Neural progenitor cell (in vitro differentiated cells): ENCODE measurements around the gene ARFGAP1. TPM values are rescaled to one million over a fixed set of nuclear protein-coding genes. Genes with fewer than 3 reads are reported as not detected.

Source experiments
- DNase-seq: peaks from one replicate; pipeline ENCODE4 v3.0.0-alpha.2; 2016; ENCODE audit warnings: low spot score
- H2AFZ ChIP-seq: fragments of 200-600 bp; sonication (generic); replicated peaks from 2 replicates; pipeline ENCODE4 v1.6.1; 2016; ENCODE audit warnings: antibody characterized with exemption
- H3F3A ChIP-seq: fragments of 200-600 bp; sonication (generic); 2 replicates; pipeline ENCODE4 v1.6.1; 2016; ENCODE audit warnings: antibody characterized with exemption, low read depth
- H3K27ac ChIP-seq: fragments of 200-600 bp; sonication (generic); 2 replicates; pipeline ENCODE4 v1.5.1; 2016; ENCODE audit warnings: mild to moderate bottlenecking
- H3K27me3 ChIP-seq: fragments of 200-600 bp; sonication (generic); 2 replicates; pipeline ENCODE4 v1.6.1; 2016; ENCODE audit warnings: mild to moderate bottlenecking, moderate library complexity
- H3K36me3 ChIP-seq: fragments of 200-600 bp; sonication (generic); 2 replicates; pipeline ENCODE4 v1.5.1; 2016
- H3K4me1 ChIP-seq: fragments of 200-600 bp; sonication (generic); 2 replicates; pipeline ENCODE4 v1.6.1; 2016; ENCODE audit warnings: mixed run types
- H3K4me2 ChIP-seq: fragments of 200-600 bp; sonication (generic); 2 replicates; pipeline ENCODE4 v1.6.1; 2016
- H3K4me3 ChIP-seq: fragments of 200-600 bp; sonication (generic); 2 replicates; pipeline ENCODE4 v1.5.1; 2016
- H3K79me2 ChIP-seq: fragments of 200-600 bp; sonication (generic); 2 replicates; pipeline ENCODE4 v1.6.1; 2016; ENCODE audit warnings: low read depth
- H3K9ac ChIP-seq: fragments of 200-600 bp; sonication (generic); 2 replicates; pipeline ENCODE4 v1.6.1; 2016
- H3K9me3 ChIP-seq: fragments of 200-600 bp; sonication (generic); 2 replicates; pipeline ENCODE4 v1.5.1; 2016; ENCODE audit warnings: low read depth
- H4K20me1 ChIP-seq: fragments of 200-600 bp; sonication (generic); 2 replicates; pipeline ENCODE4 v1.6.1; 2016; ENCODE audit warnings: low read depth
- H3K27ac Mint-ChIP-seq: 3 replicates; pipeline ENCODE4 v1.8.0; 2021; ENCODE audit warnings: mixed read lengths
- H3K27me3 Mint-ChIP-seq: 2 replicates; pipeline ENCODE4 v1.8.0; 2022; ENCODE audit warnings: low read depth, mild to moderate bottlenecking, inconsistent platforms, moderate library complexity, mixed read lengths; ENCODE audit not compliant: insufficient read depth
- H3K36me3 Mint-ChIP-seq: 3 replicates; pipeline ENCODE4 v1.8.0; 2021; ENCODE audit warnings: mixed read lengths
- H3K4me1 Mint-ChIP-seq: 3 replicates; pipeline ENCODE4 v1.8.0; 2021; ENCODE audit warnings: mixed read lengths
- H3K4me3 Mint-ChIP-seq: 3 replicates; pipeline ENCODE4 v1.8.0; 2021; ENCODE audit warnings: mild to moderate bottlenecking, moderate library complexity, mixed read lengths
- H3K9me3 Mint-ChIP-seq: 3 replicates; pipeline ENCODE4 v1.8.0; 2020; ENCODE audit warnings: mixed read lengths
- CTCF ChIP-seq: fragments of 200-600 bp; sonication (generic); IDR thresholded peaks from 2 replicates; pipeline ENCODE4 v1.5.1; 2017; ENCODE audit warnings: antibody characterized with exemption, mild to moderate bottlenecking
- EZH2 ChIP-seq: fragments of 200-600 bp; sonication (generic); IDR thresholded peaks from 2 replicates; pipeline ENCODE4 v1.6.1; 2017; ENCODE audit warnings: antibody characterized with exemption, mild to moderate bottlenecking, moderate library complexity
- EZH2phosphoT487 ChIP-seq: fragments of 200-600 bp; sonication (generic); IDR thresholded peaks from 2 replicates; pipeline ENCODE4 v1.6.1; 2017; ENCODE audit warnings: antibody characterized with exemption
- total RNA-seq: library from RNA; depleted of rRNA; stranded (reverse); fragments of >200 nt; gene quantifications from 2 replicates; pipeline ENCODE4 v1.2.3, GENCODE V29; 2015; ENCODE audit warnings: low replicate concordance

Gene ARFGAP1
- total RNA-seq, 1 donor from 2014 or later: 43.7 TPM

GRCh38 chr20:63325554-63326313 lies 53.1 kb downstream of the ARFGAP1 start:
- H3K9ac ChIP-seq: no peak overlapping the region
- H3K4me1 ChIP-seq: no peaks in the 10 kb centered on the region
- H3K27ac Mint-ChIP-seq: no peak overlapping the region
- H3K4me3 Mint-ChIP-seq: no peak overlapping the region
- no peak for DNase-seq
- H2AFZ ChIP-seq: no peak overlapping the region
- peaks cover 19% of the 10 kb centered on the region for H3K4me1 Mint-ChIP-seq
- no peaks in the 10 kb centered on the region for H3F3A ChIP-seq
- TF ChIP-seq CTCF: no peak
- TF ChIP-seq EZH2phosphoT487: no peak
- no peak for TF ChIP-seq EZH2
- peaks cover 4% of the 10 kb centered on the region for H3K27me3 Mint-ChIP-seq
- H3K4me2 ChIP-seq: no peak overlapping the region
- H3K36me3 Mint-ChIP-seq: no peaks in the 10 kb centered on the region
- no peaks in the 10 kb centered on the region for H3K36me3 ChIP-seq
- H3K4me3 ChIP-seq: no peak overlapping the region
- no peak overlapping the region for H3K27ac ChIP-seq
- H4K20me1 ChIP-seq: no peaks in the 10 kb centered on the region
- H3K79me2 ChIP-seq: no peaks in the 10 kb centered on the region
- peaks cover 14% of the 10 kb centered on the region for H3K27me3 ChIP-seq
- no peaks in the 10 kb centered on the region for H3K9me3 Mint-ChIP-seq
- no peaks in the 10 kb centered on the region for H3K9me3 ChIP-seq

GRCh38 chr20:63326314-63327230 lies 54.0 kb downstream of the ARFGAP1 start:
- no peak overlapping the region for H3K4me3 ChIP-seq
- Mint-ChIP-seq H3K4me3 (no peak overlapping the region), H3K9me3 (peaks cover 1% of the 10 kb centered on the region), H3K4me1 (peaks cover 18% of the 10 kb centered on the region), H3K27ac (no peak overlapping the region), H3K27me3 (peaks cover 5% of the 10 kb centered on the region), H3K36me3 (peaks cover under 1% of the 10 kb centered on the region)
- no peaks in the 10 kb centered on the region for H3K79me2 ChIP-seq
- H2AFZ ChIP-seq: no peak overlapping the region
- DNase-seq: no peak
- no peaks in the 10 kb centered on the region for H4K20me1 ChIP-seq
- no peak for TF ChIP-seq CTCF
- no peak for TF ChIP-seq EZH2
- no peak for TF ChIP-seq EZH2phosphoT487
- H3K27ac ChIP-seq: no peak overlapping the region
- no peak overlapping the region for H3K4me2 ChIP-seq
- peaks cover 14% of the 10 kb centered on the region for H3K27me3 ChIP-seq
- no peaks in the 10 kb centered on the region for H3K4me1 ChIP-seq
- no peak overlapping the region for H3K9ac ChIP-seq
- no peaks in the 10 kb centered on the region for H3K36me3 ChIP-seq
- H3F3A ChIP-seq: no peaks in the 10 kb centered on the region
- no peaks in the 10 kb centered on the region for H3K9me3 ChIP-seq

- no peak overlapping the region for H3K4me2 ChIP-seq
- peaks cover 10% of the 10 kb centered on the region for H3K27me3 Mint-ChIP-seq
- DNase-seq: no peak
- no peaks in the 10 kb centered on the region for H3K79me2 ChIP-seq
- no peaks in the 10 kb centered on the region for H3K36me3 ChIP-seq
- TF ChIP-seq EZH2 (no peak), CTCF (no peak), EZH2phosphoT487 (no peak)
- no peaks in the 10 kb centered on the region for H3F3A ChIP-seq
- H3K27ac Mint-ChIP-seq: no peak overlapping the region
- H3K4me1 Mint-ChIP-seq: peaks cover 18% of the 10 kb centered on the region
- H3K9me3 ChIP-seq: no peaks in the 10 kb centered on the region
- H3K9me3 Mint-ChIP-seq: peaks cover 6% of the 10 kb centered on the region
- H2AFZ ChIP-seq: no peak overlapping the region
- H3K36me3 Mint-ChIP-seq: peaks cover 5% of the 10 kb centered on the region
- no peak overlapping the region for H3K4me3 Mint-ChIP-seq
- no peak overlapping the region for H3K9ac ChIP-seq
- H3K4me1 ChIP-seq: no peaks in the 10 kb centered on the region
- no peak overlapping the region for H3K4me3 ChIP-seq
- H3K27me3 ChIP-seq: peaks cover 14% of the 10 kb centered on the region
- no peaks in the 10 kb centered on the region for H4K20me1 ChIP-seq
- no peak overlapping the region for H3K27ac ChIP-seq
These were observed 54.7 kb downstream of the ARFGAP1 start for GRCh38 chr20:63327231-63327745.
